GM21529 (cell line): ENCODE results near the gene RAB1B.

Experiments used
- ATAC-seq: cut with Tn5 transposase; IDR thresholded peaks from one replicate; pipeline ENCODE4 v1.9.1; 2021; ENCODE audit not compliant: unreplicated experiment

The RAB1B gene

GRCh38 chr11:66268244-66268951, at the start of gene RAB1B:
Gene RAB1B (plus strand): TSS chr11:66268639. CDS start chr11:66268680, 41 bp downstream.
- peak; percentile 75 for ATAC-seq

- no peak for ATAC-seq
Observed at GRCh38 chr11:66218846-66219620, 49.4 kb upstream of the RAB1B start.

GRCh38 chr11:66219846-66220565, 48.4 kb upstream of the RAB1B start:
- no peak for ATAC-seq

- no peak for ATAC-seq
Observed at GRCh38 chr11:66220566-66220935, 47.9 kb upstream of the RAB1B start.

- no peak for ATAC-seq
Observed at GRCh38 chr11:66221012-66221411, 47.4 kb upstream of the RAB1B start.

GRCh38 chr11:66221726-66222236, 46.7 kb upstream of the RAB1B start:
- peak; percentile 6 for ATAC-seq

GRCh38 chr11:66222358-66223149, 45.9 kb upstream of the RAB1B start:
- peak; percentile 84 for ATAC-seq

- ATAC-seq: no peak
Observed at GRCh38 chr11:66224226-66224855, 44.1 kb upstream of the RAB1B start.

- no peak for ATAC-seq
Observed at GRCh38 chr11:66225066-66225465, 43.4 kb upstream of the RAB1B start.

- ATAC-seq: no peak
Observed at GRCh38 chr11:66226101-66226500, 42.3 kb upstream of the RAB1B start.

GRCh38 chr11:66227700-66228099, 40.7 kb upstream of the RAB1B start:
- no peak for ATAC-seq

GRCh38 chr11:66228521-66228920, 39.9 kb upstream of the RAB1B start:
- ATAC-seq: no peak

GRCh38 chr11:66230156-66230555, 38.3 kb upstream of the RAB1B start:
- ATAC-seq: no peak

- no peak for ATAC-seq
Observed at GRCh38 chr11:66230978-66231377, 37.5 kb upstream of the RAB1B start.

- ATAC-seq: no peak
Observed at GRCh38 chr11:66231561-66231960, 36.9 kb upstream of the RAB1B start.

GRCh38 chr11:66232769-66233168, 35.7 kb upstream of the RAB1B start:
- ATAC-seq: no peak

GRCh38 chr11:66233301-66233700, 35.1 kb upstream of the RAB1B start:
- no peak for ATAC-seq

GRCh38 chr11:66235141-66235540, 33.3 kb upstream of the RAB1B start:
- no peak for ATAC-seq

- ATAC-seq: no peak
Observed at GRCh38 chr11:66237867-66238266, 30.6 kb upstream of the RAB1B start.

GRCh38 chr11:66238786-66239413, 29.5 kb upstream of the RAB1B start:
- no peak for ATAC-seq
